Right atrium auricular region (tissue), 2 donors: Measurements from ENCODE around the gene CCDC158. TPM values are rescaled to one million over a fixed set of nuclear protein-coding genes. Genes with fewer than 3 reads are reported as not detected.

Experiments
- DNase-seq: peaks from one replicate; pipeline ENCODE4 v3.0.0-alpha.2; 2019; ENCODE audit warnings: low spot score
- H3K27ac ChIP-seq, 2 donors: fragments of 200-600 bp; sonication (generic); 1 replicate in 1 of 2; 2 replicates in 1 of 2; pipeline ENCODE4 v1.5.1; 2016 to 2019
- H3K27me3 ChIP-seq, 2 donors: fragments of 200-600 bp; sonication (generic); one replicate each; pipeline versions ENCODE4 v1.5.1 to v1.6.0; 2017 to 2019
- H3K36me3 ChIP-seq: fragments of 200-600 bp; sonication (generic); one replicate; pipeline ENCODE4 v1.5.1; 2016
- H3K4me1 ChIP-seq, 2 donors: fragments of 200-600 bp; sonication (generic); one replicate each; pipeline versions ENCODE4 v1.5.1 to v1.6.0; 2017 to 2019
- H3K4me3 ChIP-seq, 2 donors: fragments of 200-600 bp; sonication (generic); 1 replicate in 1 of 2; 2 replicates in 1 of 2; pipeline ENCODE4 v1.5.1; 2017 to 2019; ENCODE audit warnings: mild to moderate bottlenecking in 1 of 2, moderate library complexity in 1 of 2
- H3K9me3 ChIP-seq, 2 donors: fragments of 200-600 bp; sonication (generic); one replicate each; pipeline ENCODE4 v1.5.1; 2019
- CTCF ChIP-seq, 2 donors: fragments of 200-600 bp; sonication (generic); IDR thresholded peaks; one replicate each; pipeline ENCODE4 v1.5.1; 2019; ENCODE audit warnings: antibody characterized with exemption in 2 of 2
- total RNA-seq, 2 donors: library from RNA; depleted of rRNA; stranded (reverse); fragments of >200 nt; gene quantifications; one replicate each; pipeline ENCODE4 v1.1.0, GENCODE V29; 2016

The CCDC158 gene
- total RNA-seq, 2 donors from 2014 or later = 0.19 to 0.79 TPM

- H3K27ac ChIP-seq = peak overlapping the region; percentile 56 to 79
- no peaks in the 10 kb centered on the region for H3K36me3 ChIP-seq
- no peaks in the 10 kb centered on the region for H3K9me3 ChIP-seq
- no peak for TF ChIP-seq CTCF (IDR thresholded peaks at IDR 0.05)
- no peaks in the 10 kb centered on the region for H3K27me3 ChIP-seq
- peaks cover 0 to 17% of the 10 kb centered on the region in 2 donors for H3K4me1 ChIP-seq
- H3K4me3 ChIP-seq = no peak overlapping the region
- DNase-seq = no peak
Observed at GRCh38 chr4:76301775-76302162, 119.2 kb downstream of the CCDC158 start.

GRCh38 chr4:76301068-76301774 is 119.7 kb downstream of the CCDC158 start:
- no peaks in the 10 kb centered on the region for H3K36me3 ChIP-seq
- H3K4me1 ChIP-seq = peaks cover 0 to 17% of the 10 kb centered on the region in 2 donors
- no peaks in the 10 kb centered on the region for H3K27me3 ChIP-seq
- DNase-seq = no peak
- peak overlapping the region; percentile 56 to 79 for H3K27ac ChIP-seq
- no peak overlapping the region for H3K4me3 ChIP-seq
- TF ChIP-seq CTCF (IDR thresholded peaks at IDR 0.05) = no peak
- no peaks in the 10 kb centered on the region for H3K9me3 ChIP-seq

GRCh38 chr4:76300012-76300411 is 120.9 kb downstream of the CCDC158 start:
- no peak overlapping the region for H3K27ac ChIP-seq
- no peaks in the 10 kb centered on the region for H3K36me3 ChIP-seq
- DNase-seq = no peak
- no peak for TF ChIP-seq CTCF (IDR thresholded peaks at IDR 0.05)
- H3K4me1 ChIP-seq = peaks cover 0 to 8% of the 10 kb centered on the region in 2 donors
- no peaks in the 10 kb centered on the region for H3K27me3 ChIP-seq
- H3K9me3 ChIP-seq = no peaks in the 10 kb centered on the region
- H3K4me3 ChIP-seq = no peak overlapping the region

- no peak for DNase-seq
- Histone ChIP-seq H3K36me3 (no peaks in the 10 kb centered on the region), H3K4me3 (no peak overlapping the region), H3K9me3 (no peaks in the 10 kb centered on the region), H3K4me1 (peaks cover 0 to 6% of the 10 kb centered on the region in 2 donors), H3K27me3 (no peaks in the 10 kb centered on the region), H3K27ac (no peak overlapping the region)
- no peak for TF ChIP-seq CTCF (IDR thresholded peaks at IDR 0.05)
Observed at GRCh38 chr4:76298227-76298626, 122.7 kb downstream of the CCDC158 start.

GRCh38 chr4:76296286-76296820 is 124.6 kb downstream of the CCDC158 start:
- no peaks in the 10 kb centered on the region for H3K9me3 ChIP-seq
- no peak for DNase-seq
- no peaks in the 10 kb centered on the region for H3K27me3 ChIP-seq
- no peak overlapping the region for H3K4me3 ChIP-seq
- H3K27ac ChIP-seq = no peak overlapping the region
- no peaks in the 10 kb centered on the region for H3K36me3 ChIP-seq
- no peaks in the 10 kb centered on the region for H3K4me1 ChIP-seq
- TF ChIP-seq CTCF (IDR thresholded peaks at IDR 0.05) = no peak
